H1 (cell line): ENCODE data around the gene AHRR. TPM values are rescaled to one million over a fixed set of nuclear protein-coding genes. Genes with fewer than 3 reads are reported as not detected.

Experiments
- CTCF ChIA-PET: fragments of 300-600 bp; sonication (Branson Sonifier 250); formaldehyde crosslinking; loops from one replicate; lab custom pipeline; 2021; ENCODE audit not compliant: partially characterized antibody; lab: Charles Lee
- POLR2A ChIA-PET: fragments of 300-600 bp; sonication (Branson Sonifier 250); formaldehyde crosslinking; loops from one replicate; lab custom pipeline; 2021; ENCODE audit warnings: inconsistent platforms; ENCODE audit not compliant: partially characterized antibody; lab: Charles Lee
- DNase-seq, 2 experiments: peaks; one replicate each; pipeline versions ENCODE4 v3.0.0 to v3.0.0-alpha.2; 2010 to 2022; ENCODE audit warnings: low spot score in 2 of 2, low read depth in 1 of 2, mixed read lengths in 1 of 2
- FAIRE-seq: peaks from 2 replicates; lab custom pipeline; 2011; peaks lifted over from hg19 to GRCh38; lab: Jason Lieb, UNC
- H2AFZ ChIP-seq: 2 replicates; pipeline ENCODE4 v1.8.1; 2012; ENCODE audit warnings: low read length, inconsistent platforms
- H2AK5ac ChIP-seq: 2 replicates; pipeline ENCODE4 v1.6.1; 2013; ENCODE audit warnings: low read depth, low read length
- H2BK120ac ChIP-seq: replicated peaks from 2 replicates; pipeline ENCODE3; 2013; ENCODE audit warnings: low read depth, low read length, inconsistent platforms
- H2BK12ac ChIP-seq: 2 replicates; pipeline ENCODE4 v1.6.1; 2013; ENCODE audit warnings: low read depth, low read length
- H2BK15ac ChIP-seq: 2 replicates; pipeline ENCODE4 v1.6.1; 2013; ENCODE audit warnings: low read length
- H2BK20ac ChIP-seq: 2 replicates; pipeline ENCODE4 v1.6.1; 2013; ENCODE audit warnings: low read length
- H2BK5ac ChIP-seq: 2 replicates; pipeline ENCODE4 v1.6.1; 2013; ENCODE audit warnings: low read depth, low read length
- H3K14ac ChIP-seq: 2 replicates; pipeline ENCODE4 v1.6.1; 2013; ENCODE audit warnings: inconsistent platforms; ENCODE audit not compliant: insufficient read length
- H3K18ac ChIP-seq: 2 replicates; pipeline ENCODE4 v1.6.1; 2013; ENCODE audit warnings: low read length; ENCODE audit errors: extremely low read depth
- H3K23ac ChIP-seq: 2 replicates; pipeline ENCODE4 v1.6.1; 2013; ENCODE audit warnings: inconsistent platforms; ENCODE audit not compliant: insufficient read length
- H3K23me2 ChIP-seq: 2 replicates; pipeline ENCODE4 v1.6.1; 2013; ENCODE audit warnings: low read depth, low read length
- H3K27ac ChIP-seq: 2 replicates; pipeline ENCODE4 v1.6.1; 2011; ENCODE audit warnings: low read depth, low read length, inconsistent platforms
- H3K27me3 ChIP-seq, 4 experiments: replicated peaks in 1 of 4; 1 replicate in 1 of 4; 2 replicates in 3 of 4; pipeline versions ENCODE4 v1.6.1 to v1.8.1; 2011 to 2013; ENCODE audit warnings: low read length in 3 of 4, mild to moderate bottlenecking in 3 of 4, inconsistent platforms in 2 of 4, mixed read lengths in 2 of 4, moderate library complexity in 1 of 4; ENCODE audit not compliant: control insufficient read depth in 3 of 4, insufficient read depth in 3 of 4; ENCODE audit errors: extremely low read depth in 1 of 4
- H3K36me3 ChIP-seq, 4 experiments: 2 replicates each; pipeline versions ENCODE4 v1.6.1 to v1.8.1; 2011 to 2013; ENCODE audit warnings: mild to moderate bottlenecking in 4 of 4, low read length in 3 of 4, moderate library complexity in 2 of 4, control low read depth in 1 of 4, inconsistent platforms in 1 of 4; ENCODE audit not compliant: insufficient read depth in 4 of 4, control insufficient read depth in 2 of 4
- H3K4ac ChIP-seq: replicated peaks from 2 replicates; pipeline ENCODE3; 2013; ENCODE audit warnings: low read length, low read depth, mixed read lengths, inconsistent platforms; ENCODE audit not compliant: insufficient read length
- H3K4me1 ChIP-seq, 4 experiments: replicated peaks in 1 of 4; 1 replicate in 1 of 4; 2 replicates in 3 of 4; pipeline versions ENCODE4 v1.6.1 to v1.8.1; 2011 to 2013; ENCODE audit warnings: low read length in 3 of 4, inconsistent platforms in 2 of 4, mixed read lengths in 1 of 4; ENCODE audit not compliant: insufficient read depth in 4 of 4, control insufficient read depth in 3 of 4
- H3K4me2 ChIP-seq, 2 experiments: 2 replicates each; pipeline versions ENCODE4 v1.6.1 to v1.8.1; 2011 to 2013; ENCODE audit warnings: low read depth in 2 of 2, low read length in 2 of 2, control low read depth in 1 of 2, inconsistent platforms in 1 of 2, mild to moderate bottlenecking in 1 of 2; ENCODE audit not compliant: insufficient read depth in 1 of 2
- H3K4me3 ChIP-seq, 4 experiments: fragments of 200-600, 300-600 bp in 1 of 4; sonication (generic), shearing (Covaris generic), sonication (Bioruptor Twin) in 1 of 4; 2 replicates each; pipeline versions ENCODE4 v1.5.1 to v1.8.1; 2011 to 2016; ENCODE audit warnings: low read length in 4 of 4, low read depth in 3 of 4, control low read depth in 2 of 4, inconsistent platforms in 2 of 4, mild to moderate bottlenecking in 2 of 4, mixed read lengths in 1 of 4, moderate library complexity in 1 of 4; ENCODE audit not compliant: insufficient read depth in 2 of 4; ENCODE audit errors: extremely low read depth in 1 of 4
- H3K56ac ChIP-seq: replicated peaks from 2 replicates; pipeline ENCODE3; 2013; ENCODE audit warnings: low read depth, mild to moderate bottlenecking, mixed read lengths, low read length, inconsistent platforms; ENCODE audit not compliant: insufficient read length
- H3K79me1 ChIP-seq: 2 replicates; pipeline ENCODE4 v1.6.1; 2013; ENCODE audit warnings: low read depth, low read length, control low read depth
- H3K79me2 ChIP-seq, 2 experiments: 2 replicates each; pipeline versions ENCODE4 v1.6.1 to v1.8.1; 2012 to 2013; ENCODE audit warnings: low read length in 2 of 2, mild to moderate bottlenecking in 2 of 2, inconsistent platforms in 1 of 2; ENCODE audit not compliant: insufficient read depth in 2 of 2, control insufficient read depth in 1 of 2
- H3K9ac ChIP-seq, 4 experiments: replicated peaks in 1 of 4; 1 replicate in 1 of 4; 2 replicates in 3 of 4; pipeline versions ENCODE4 v1.6.1 to v1.8.1; 2011 to 2013; ENCODE audit warnings: low read depth in 3 of 4, low read length in 3 of 4, control low read depth in 2 of 4, mild to moderate bottlenecking in 2 of 4, moderate library complexity in 2 of 4, inconsistent platforms in 1 of 4; ENCODE audit errors: extremely low read depth in 1 of 4
- H3K9me3 ChIP-seq, 2 experiments: 2 replicates each; pipeline versions ENCODE4 v1.6.1 to v1.8.1; 2012 to 2013; ENCODE audit warnings: mild to moderate bottlenecking in 2 of 2, moderate library complexity in 2 of 2, control low read depth in 1 of 2, inconsistent platforms in 1 of 2, low read depth in 1 of 2, low read length in 1 of 2, mixed read lengths in 1 of 2; ENCODE audit not compliant: insufficient read depth in 2 of 2
- H4K20me1 ChIP-seq, 2 experiments: replicated peaks in 1 of 2; 2 replicates each; pipeline versions ENCODE3 to v1.8.1; 2011 to 2013; ENCODE audit warnings: inconsistent platforms in 2 of 2, low read length in 2 of 2, mild to moderate bottlenecking in 1 of 2; ENCODE audit not compliant: insufficient read depth in 2 of 2, control insufficient read depth in 1 of 2
- H4K5ac ChIP-seq: 2 replicates; pipeline ENCODE4 v1.6.1; 2013; ENCODE audit warnings: low read length, low read depth, mixed read lengths, inconsistent platforms; ENCODE audit not compliant: insufficient read length
- H4K8ac ChIP-seq: 2 replicates; pipeline ENCODE4 v1.8.0; 2013; ENCODE audit warnings: mild to moderate bottlenecking, moderate library complexity, low read length, inconsistent platforms; ENCODE audit not compliant: insufficient read depth; ENCODE audit errors: extremely low read depth
- H4K91ac ChIP-seq: replicated peaks from 2 replicates; pipeline ENCODE3; 2013; ENCODE audit warnings: low read length, mixed read lengths, inconsistent platforms; ENCODE audit not compliant: insufficient read length
- ATF3 ChIP-seq: IDR thresholded peaks from 2 replicates; pipeline ENCODE4 v1.6.1; 2011; ENCODE audit warnings: low read depth, mild to moderate bottlenecking, low read length; ENCODE audit not compliant: insufficient read depth
- BCL11A ChIP-seq, 2 experiments: IDR thresholded peaks; one replicate each; pipeline ENCODE4 v1.6.1; 2011; ENCODE audit warnings: low read depth in 2 of 2, low read length in 2 of 2, mild to moderate bottlenecking in 2 of 2
- GABPA ChIP-seq: IDR thresholded peaks from 2 replicates; pipeline ENCODE4 v1.6.1; 2011; ENCODE audit warnings: mild to moderate bottlenecking, low read length, moderate library complexity, borderline replicate concordance; ENCODE audit not compliant: insufficient read depth
- JUND ChIP-seq: IDR thresholded peaks from 2 replicates; pipeline ENCODE4 v1.6.1; 2011; ENCODE audit warnings: mild to moderate bottlenecking, improper control_type of control experiment, low read length
- KDM4A ChIP-seq: IDR thresholded peaks from one replicate; pipeline ENCODE4 v1.7.1; 2012; ENCODE audit warnings: low read depth, mild to moderate bottlenecking, moderate library complexity, low read length, inconsistent platforms; ENCODE audit not compliant: severe bottlenecking
- KDM5A ChIP-seq: fragments of 200-600 bp; IDR thresholded peaks from 2 replicates; pipeline ENCODE4 v1.7.1; 2012; ENCODE audit warnings: mild to moderate bottlenecking, low read length, inconsistent platforms, mixed read lengths
- POLR2AphosphoS5 ChIP-seq: IDR thresholded peaks from 2 replicates; pipeline ENCODE4 v1.6.1; 2011; ENCODE audit warnings: low read depth, low read length
- RNF2 ChIP-seq: fragments of 200-900, 300-1000 bp; sonication (generic); IDR thresholded peaks from 2 replicates; pipeline ENCODE4 v1.7.1; 2016; ENCODE audit warnings: borderline replicate concordance, low read depth, mild to moderate bottlenecking, antibody characterized with exemption, low read length; ENCODE audit not compliant: poor library complexity, severe bottlenecking; ENCODE audit errors: missing control alignments
- SIN3A ChIP-seq, 2 experiments: IDR thresholded peaks in 1 of 2; conservative IDR thresholded peaks in 1 of 2; 2 replicates each; pipeline ENCODE4 v1.6.1; 2011 to 2012; ENCODE audit warnings: low read length in 2 of 2, improper control_type of control experiment in 1 of 2, low read depth in 1 of 2, mild to moderate bottlenecking in 1 of 2
- ZNF274 ChIP-seq: IDR thresholded peaks from 2 replicates; pipeline ENCODE4 v1.7.0; 2012; ENCODE audit warnings: low read length, borderline replicate concordance; ENCODE audit errors: extremely low read depth
- WGBS, 2 experiments: shearing (Covaris generic) in 1 of 2; methylation state at CpG; one replicate each; pipeline versions ENCODE4 v1.1.6 to v1.1.7; 2013 to 2015; ENCODE audit warnings: low lambda C conversion rate in 2 of 2, mixed read lengths in 2 of 2, inconsistent platforms in 1 of 2, low coverage in 1 of 2, missing lambda C conversion rate in 1 of 2; ENCODE audit not compliant: insufficient replicate concordance in 2 of 2, insufficient coverage in 1 of 2, insufficient read length in 1 of 2; ENCODE audit errors: extremely low coverage in 1 of 2, missing lambda C conversion rate in 1 of 2; 5-methylcytosine and 5-hydroxymethylcytosine counted together
- polyA plus RNA-seq, 7 experiments: library from polyadenylated mRNA; depleted of rRNA in 3 of 7; stranded (reverse) in 5 of 7; unstranded in 2 of 7; fragments of >200 nt in 5 of 7; fragments of 200-250 nt in 2 of 7; gene quantifications; 1 replicate in 5 of 7; 2 replicates in 1 of 7; 4 replicates in 1 of 7; pipeline versions ENCODE4 v1.2.1 to v1.2.3, GENCODE V29; 2011 to 2013; ENCODE audit warnings: missing spikeins in 2 of 7, mixed read lengths in 2 of 7
- total RNA-seq: library from RNA; stranded (reverse); fragmentation: NEBNext Ultra II Directional; extraction: Animal tissue kit (Norgen Biotek cat#: 25700); gene quantifications from 2 replicates; pipeline ENCODE4 v1.2.1, GENCODE V29; 2021
- TF ChIP-seq, protein P1 (sequence below): IDR thresholded peaks from 2 replicates; pipeline ENCODE4 v1.6.1; 2012; ENCODE audit warnings: inconsistent platforms

Gene AHRR
- total and polyA plus RNA-seq, 2 of the 8 experiments (the other 6 are each of a cell fraction or from before 2014, with no cell fraction given) = 0.41 to 0.80 TPM

DNA sequence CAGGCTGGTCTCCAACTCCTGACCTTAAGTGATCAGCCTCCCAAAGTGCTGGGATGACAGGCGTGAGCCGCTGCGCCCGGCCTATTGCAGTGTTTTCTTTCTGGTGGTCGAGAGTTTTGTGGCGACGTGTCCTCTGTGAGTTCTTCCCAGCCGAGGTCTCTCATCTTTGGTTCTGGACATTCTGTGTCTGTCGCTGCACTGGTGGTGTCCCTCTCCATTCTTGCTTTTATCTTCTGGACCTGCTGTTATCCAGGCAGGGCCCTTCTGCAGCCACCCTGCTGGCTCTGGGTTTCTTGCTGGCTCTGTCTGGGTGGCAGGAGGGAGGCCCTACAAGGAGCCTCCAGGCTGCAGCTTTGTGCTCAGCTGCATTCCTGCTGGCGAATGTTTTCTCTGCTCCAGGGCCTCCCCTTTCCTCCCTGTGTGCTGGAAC is 72.3 kb downstream of the AHRR start:
- ChIA-PET POLR2A (interaction anchor here (0.8 to 1.2 kb wide), 2 partner anchors 13 to 16 kb away, joined by 3 read pairs; no protein-coding TSS in a partner anchor), CTCF (interaction anchor here (0.7 to 1.9 kb wide), 4 partner anchors 16 to 77 kb away, joined by 3 to 4 read pairs (median 3); no protein-coding TSS in a partner anchor)
- no peak overlapping the region for H3K23ac ChIP-seq
- peaks cover 0 to 3% (median 2%) of the 10 kb centered on the region in 4 experiments; a peak in 2 of 7 replicates for H3K27me3 ChIP-seq
- H2BK5ac ChIP-seq = no peak overlapping the region
- no peak overlapping the region for H2AK5ac ChIP-seq
- no peak overlapping the region for H4K5ac ChIP-seq
- H2BK120ac ChIP-seq = no peak overlapping the region
- no peaks in the 10 kb centered on the region for H4K20me1 ChIP-seq
- H3K18ac ChIP-seq = no peak overlapping the region
- H3K4me3 ChIP-seq = no peak overlapping the region
- H4K91ac ChIP-seq = no peak overlapping the region
- DNase-seq (no peak), FAIRE-seq (no peak)
- H3K27ac ChIP-seq = no peak overlapping the region
- WGBS, 2 experiments = 88% methylated on average over 10 of the region's 10 CpGs; no CpG with 5 or more reads in 1 of the 2 experiments
- no peak overlapping the region for H3K56ac ChIP-seq
- no peak overlapping the region for H2BK12ac ChIP-seq
- H3K4me1 ChIP-seq = peaks cover 0 to 8% (median 3%) of the 10 kb centered on the region in 4 experiments; a peak in 1 of 7 replicates
- no peak for TF ChIP-seq RNF2
- TF ChIP-seq GABPA = no peak
- TF ChIP-seq JUND = no peak
- TF ChIP-seq ZNF274 = no peak
- TF ChIP-seq, protein P1, sequence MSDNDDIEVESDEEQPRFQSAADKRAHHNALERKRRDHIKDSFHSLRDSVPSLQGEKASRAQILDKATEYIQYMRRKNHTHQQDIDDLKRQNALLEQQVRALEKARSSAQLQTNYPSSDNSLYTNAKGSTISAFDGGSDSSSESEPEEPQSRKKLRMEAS = no peak
- no peak for TF ChIP-seq ATF3
- TF ChIP-seq KDM5A = no peak
- TF ChIP-seq POLR2AphosphoS5 = no peak
- no peak for TF ChIP-seq SIN3A (conservative IDR thresholded peaks at IDR 0.05 in 1 of 2, IDR thresholded peaks at IDR 0.05 in 1 of 2; ENCODE audit: low read depth in 1 of 2, low read length in 2 of 2)
- no peak for TF ChIP-seq KDM4A
- TF ChIP-seq BCL11A (IDR thresholded peaks at IDR 0.05; ENCODE audit: low read depth in 2 of 2, low read length in 2 of 2) = no peak
- H2BK20ac ChIP-seq = no peak overlapping the region
- no peak overlapping the region for H3K14ac ChIP-seq
- no peak overlapping the region for H2BK15ac ChIP-seq
- H3K9ac ChIP-seq = no peak overlapping the region
- H3K79me2 ChIP-seq = no peaks in the 10 kb centered on the region
- H3K79me1 ChIP-seq = no peaks in the 10 kb centered on the region
- H3K9me3 ChIP-seq = no peaks in the 10 kb centered on the region
- no peak overlapping the region for H4K8ac ChIP-seq
- no peaks in the 10 kb centered on the region for H3K36me3 ChIP-seq
- H2AFZ ChIP-seq = no peak overlapping the region
- H3K4ac ChIP-seq = no peak overlapping the region
- no peak overlapping the region for H3K4me2 ChIP-seq
- no peaks in the 10 kb centered on the region for H3K23me2 ChIP-seq
